Liver (tissue), 9 donors: ENCODE results near the gene TRIO. TPM values are rescaled to one million over a fixed set of nuclear protein-coding genes. Genes with fewer than 3 reads are reported as not detected.

Source experiments
- DNase-seq: peaks from one replicate; pipeline ENCODE4 v3.0.0-alpha.2; 2017; ENCODE audit warnings: low spot score
- H3K27ac ChIP-seq, 2 donors: one replicate each; pipeline ENCODE4 v1.7.0; 2013; ENCODE audit warnings: inconsistent platforms in 2 of 2, low read length in 2 of 2, control low read depth in 1 of 2, low read depth in 1 of 2, mild to moderate bottlenecking in 1 of 2
- H3K27me3 ChIP-seq, 4 donors: one replicate each; pipeline versions ENCODE4 v1.6.1 to v1.7.0; 2013; ENCODE audit warnings: low read length in 3 of 4, inconsistent platforms in 1 of 4, mild to moderate bottlenecking in 1 of 4, moderate library complexity in 1 of 4; ENCODE audit not compliant: control insufficient read depth in 4 of 4, insufficient read depth in 4 of 4
- H3K36me3 ChIP-seq, 4 donors: one replicate each; pipeline versions ENCODE4 v1.6.1 to v1.7.0; 2013; ENCODE audit warnings: low read length in 3 of 4, mild to moderate bottlenecking in 3 of 4, low read depth in 1 of 4, moderate library complexity in 1 of 4; ENCODE audit not compliant: control insufficient read depth in 4 of 4, insufficient read depth in 3 of 4
- H3K4me1 ChIP-seq, 4 donors: one replicate each; pipeline versions ENCODE4 v1.6.1 to v1.7.0; 2013; ENCODE audit warnings: low read length in 3 of 4, mild to moderate bottlenecking in 3 of 4, moderate library complexity in 1 of 4; ENCODE audit not compliant: control insufficient read depth in 4 of 4, insufficient read depth in 4 of 4
- H3K4me3 ChIP-seq, 3 donors: one replicate each; pipeline versions ENCODE4 v1.6.1 to v1.7.0; 2013; ENCODE audit warnings: low read length in 3 of 3, control low read depth in 1 of 3, low read depth in 1 of 3, mild to moderate bottlenecking in 1 of 3
- H3K9ac ChIP-seq, 2 donors: one replicate each; pipeline ENCODE4 v1.7.0; 2013; ENCODE audit warnings: low read length in 2 of 2, mild to moderate bottlenecking in 2 of 2, moderate library complexity in 2 of 2, control low read depth in 1 of 2, low read depth in 1 of 2
- H3K9me3 ChIP-seq, 4 donors: one replicate each; pipeline versions ENCODE4 v1.6.1 to v1.7.0; 2013; ENCODE audit warnings: low read length in 3 of 4; ENCODE audit not compliant: control insufficient read depth in 4 of 4
- ATF3 ChIP-seq: IDR thresholded peaks from 2 replicates; pipeline ENCODE4 v1.6.1; 2016; ENCODE audit warnings: antibody characterized with exemption
- EGR1 ChIP-seq, 2 donors: IDR thresholded peaks; 2 replicates each; pipeline ENCODE4 v1.6.1; 2016 to 2018; ENCODE audit warnings: antibody characterized with exemption in 2 of 2, low read depth in 2 of 2
- FOXA1 ChIP-seq: IDR thresholded peaks from 2 replicates; pipeline ENCODE4 v1.6.1; 2016; ENCODE audit warnings: antibody characterized with exemption
- GABPA ChIP-seq, 2 donors: IDR thresholded peaks in 1 of 2; conservative IDR thresholded peaks in 1 of 2; 2 replicates each; pipeline ENCODE4 v1.6.1; 2016; ENCODE audit warnings: antibody characterized with exemption in 2 of 2, mild to moderate bottlenecking in 1 of 2, moderate library complexity in 1 of 2
- HNF4A ChIP-seq, 2 donors: conservative IDR thresholded peaks; 2 replicates each; pipeline ENCODE4 v1.6.1; 2016; ENCODE audit warnings: antibody characterized with exemption in 2 of 2, mild to moderate bottlenecking in 2 of 2
- HNF4G ChIP-seq: IDR thresholded peaks from 2 replicates; pipeline ENCODE4 v1.6.1; 2016; ENCODE audit warnings: antibody characterized with exemption
- MAX ChIP-seq: IDR thresholded peaks from 2 replicates; pipeline ENCODE4 v1.6.1; 2016; ENCODE audit warnings: antibody characterized with exemption
- NR2F2 ChIP-seq: IDR thresholded peaks from 2 replicates; pipeline ENCODE4 v1.6.1; 2016; ENCODE audit warnings: antibody characterized with exemption
- RAD21 ChIP-seq, 2 donors: IDR thresholded peaks; 2 replicates each; pipeline ENCODE4 v1.6.1; 2016; ENCODE audit warnings: antibody characterized with exemption in 2 of 2, mild to moderate bottlenecking in 2 of 2
- REST ChIP-seq: IDR thresholded peaks from 2 replicates; pipeline ENCODE4 v1.6.1; 2016; ENCODE audit warnings: antibody characterized with exemption, mild to moderate bottlenecking
- RXRA ChIP-seq, 2 donors: IDR thresholded peaks; 2 replicates each; pipeline ENCODE4 v1.6.1; 2017 to 2018; ENCODE audit warnings: antibody characterized with exemption in 2 of 2, mild to moderate bottlenecking in 1 of 2
- SP1 ChIP-seq: IDR thresholded peaks from 2 replicates; pipeline ENCODE4 v1.6.1; 2018; ENCODE audit warnings: antibody characterized with exemption, mild to moderate bottlenecking
- TAF1 ChIP-seq: conservative IDR thresholded peaks from 2 replicates; pipeline ENCODE4 v1.6.1; 2016; ENCODE audit warnings: antibody characterized with exemption, mild to moderate bottlenecking
- YY1 ChIP-seq: IDR thresholded peaks from 2 replicates; pipeline ENCODE4 v1.6.1; 2016; ENCODE audit warnings: antibody characterized with exemption, mild to moderate bottlenecking
- ZBTB33 ChIP-seq: IDR thresholded peaks from 2 replicates; pipeline ENCODE4 v1.6.1; 2016; ENCODE audit warnings: antibody characterized with exemption
- WGBS: extraction: QIAGEN DNeasy Blood & Tissue Kit; methylation state at CpG from one replicate; pipeline ENCODE4 v1.1.7; 2013; 5-methylcytosine and 5-hydroxymethylcytosine counted together
- polyA plus RNA-seq, 2 donors: library from polyadenylated mRNA; stranded (reverse) in 1 of 2; unstranded in 1 of 2; fragments of 200-250 nt in 1 of 2; fragments of >200 nt in 1 of 2; fragmentation: Nextera tagmentation in 1 of 2; extraction: Ambion mirVana in 1 of 2; gene quantifications; one replicate each; pipeline versions ENCODE4 v1.2.1 to v1.2.3, GENCODE V29; 2013 to 2015
- total RNA-seq, 2 donors: library from RNA; depleted of rRNA; stranded (reverse); fragments of >200 nt; gene quantifications; one replicate each; pipeline ENCODE4 v1.2.3, GENCODE V29; 2014
- donor health status: healthy.
- donor health status: healthy.
- donor health status: healthy.
- donor health status: healthy.
- donor health status: healthy.

TRIO gene
- total and polyA plus RNA-seq, 4 donors = 8.5 to 86.2 (median 16.0) TPM

- no peak for TF ChIP-seq RAD21 (IDR thresholded peaks at IDR 0.05)
These were observed 278.7 kb downstream of the TRIO start (continued) for GRCh38 chr5:14421851-14422250.

- no peaks in the 10 kb centered on the region for H3K9me3 ChIP-seq
- no peaks in the 10 kb centered on the region for H3K4me1 ChIP-seq
- H3K4me3 ChIP-seq = no peak overlapping the region
- TF ChIP-seq NR2F2 (no peak), HNF4A (conservative IDR thresholded peaks at IDR 0.05) (no peak), ATF3 (no peak), FOXA1 (no peak), MAX (no peak), RXRA (IDR thresholded peaks at IDR 0.05) (no peak), SP1 (no peak), ZBTB33 (no peak), REST (no peak), YY1 (no peak), EGR1 (IDR thresholded peaks at IDR 0.05; ENCODE audit: low read depth in 2 of 2) (no peak), TAF1 (no peak), HNF4G (no peak), GABPA (IDR thresholded peaks at IDR 0.05 in 1 of 2, conservative IDR thresholded peaks at IDR 0.05 in 1 of 2) (no peak)
- DNase-seq = no peak
- H3K27ac ChIP-seq = no peak overlapping the region
- peaks cover 5 to 44% (median 19%) of the 10 kb centered on the region in 4 donors for H3K36me3 ChIP-seq
- no peaks in the 10 kb centered on the region for H3K27me3 ChIP-seq
- no peak overlapping the region for H3K9ac ChIP-seq
- 90% methylated on average over 7 of the region's 7 CpGs for WGBS
These were observed 281.0 kb downstream of the TRIO start for GRCh38 chr5:14424011-14424685.

- Histone ChIP-seq H3K36me3 (peaks cover 0 to 30% (median 11%) of the 10 kb centered on the region in 4 donors), H3K4me3 (no peak overlapping the region), H3K4me1 (no peaks in the 10 kb centered on the region), H3K27me3 (no peaks in the 10 kb centered on the region), H3K9me3 (no peaks in the 10 kb centered on the region), H3K9ac (no peak overlapping the region), H3K27ac (no peak overlapping the region)
- WGBS = 97% methylated on average over 7 of the region's 7 CpGs
- TF ChIP-seq TAF1 (no peak), YY1 (no peak), FOXA1 (no peak), RAD21 (IDR thresholded peaks at IDR 0.05) (no peak), SP1 (no peak)
- DNase-seq = no peak
These were observed 282.4 kb downstream of the TRIO start for GRCh38 chr5:14425559-14425958.
